ENCODE data around the gene BCKDHA.
"Not testable (repeated sequence)": the region's sequence is repeated elsewhere in the genome, so short reads cannot be mapped to it uniquely, and the experiment has no call there.

The BCKDHA gene

GRCh38 chr19:41366089-41366488 lies 31.5 kb upstream of the BCKDHA start:
- DNase-seq (ENCODE audit: low spot score) = no peak

GRCh38 chr19:41367848-41368301 lies 29.7 kb upstream of the BCKDHA start:
- no peak for DNase-seq (ENCODE audit: low spot score)

- DNase-seq (ENCODE audit: low spot score) = no peak
Observed at GRCh38 chr19:41369769-41370168, 27.8 kb upstream of the BCKDHA start.

GRCh38 chr19:41371119-41371518 lies 26.5 kb upstream of the BCKDHA start:
- DNase-seq (ENCODE audit: low spot score) = not testable (repeated sequence)

GRCh38 chr19:41371541-41371940 lies 26.1 kb upstream of the BCKDHA start:
- DNase-seq (ENCODE audit: low spot score) = no peak

- no peak for DNase-seq (ENCODE audit: low spot score)
Observed at GRCh38 chr19:41372501-41372900, 25.1 kb upstream of the BCKDHA start.

- DNase-seq (ENCODE audit: low spot score) = peak; percentile 66
Observed at GRCh38 chr19:41373993-41374392, 23.6 kb upstream of the BCKDHA start.

- DNase-seq (ENCODE audit: low spot score) = no peak
Observed at GRCh38 chr19:41376241-41376997, 21.2 kb upstream of the BCKDHA start, which contains the start of gene TMEM91. TMEM91 (plus strand) TSS chr19:41376533; CDS start chr19:41378310, 1,777 bp downstream.

- DNase-seq (ENCODE audit: low spot score) = no peak
Observed at GRCh38 chr19:41376998-41377365, 20.6 kb upstream of the BCKDHA start.

GRCh38 chr19:41377977-41378709 lies 19.5 kb upstream of the BCKDHA start:
- DNase-seq (ENCODE audit: low spot score) = no peak

- DNase-seq (ENCODE audit: low spot score) = not testable (repeated sequence)
Observed at GRCh38 chr19:41381536-41381935, 16.1 kb upstream of the BCKDHA start.

- DNase-seq (ENCODE audit: low spot score) = no peak
Observed at GRCh38 chr19:41384351-41384750, 13.3 kb upstream of the BCKDHA start.

GRCh38 chr19:41386442-41386841 lies 11.2 kb upstream of the BCKDHA start:
- DNase-seq (ENCODE audit: low spot score) = no peak

- DNase-seq (ENCODE audit: low spot score) = no peak
Observed at GRCh38 chr19:41391618-41392017, 6.0 kb upstream of the BCKDHA start.

GRCh38 chr19:41392775-41393174 lies 4.8 kb upstream of the BCKDHA start:
- no peak for DNase-seq (ENCODE audit: low spot score)

- DNase-seq (ENCODE audit: low spot score) = no peak
Observed at GRCh38 chr19:41395355-41395754, 2.3 kb upstream of the BCKDHA start.

- DNase-seq (ENCODE audit: low spot score) = no peak
Observed at GRCh38 chr19:41398050-41398418, 416 bp downstream of the BCKDHA start.

- no peak for DNase-seq (ENCODE audit: low spot score)
Observed at GRCh38 chr19:41398598-41398997, 980 bp downstream of the BCKDHA start.

GRCh38 chr19:41399091-41399490 lies 1.5 kb downstream of the BCKDHA start:
- DNase-seq (ENCODE audit: low spot score) = no peak

- no peak for DNase-seq (ENCODE audit: low spot score)
Observed at GRCh38 chr19:41399525-41399924, 1.9 kb downstream of the BCKDHA start.

GRCh38 chr19:41401483-41401882 lies 3.9 kb downstream of the BCKDHA start:
- no peak for DNase-seq (ENCODE audit: low spot score)

- DNase-seq (ENCODE audit: low spot score) = no peak
Observed at GRCh38 chr19:41402010-41402409, 4.4 kb downstream of the BCKDHA start.

- DNase-seq (ENCODE audit: low spot score) = no peak
Observed at GRCh38 chr19:41403181-41403970, 5.8 kb downstream of the BCKDHA start.

Measured in putamen (tissue), 1 donor.